ENCODE measurements around the gene CLDN7. TPM values are rescaled to one million over a fixed set of nuclear protein-coding genes. Genes with fewer than 3 reads are reported as not detected.
A peak's percentile ranks its signal among the peaks of the same experiment; 100 is the strongest.

The CLDN7 gene
- total and polyA plus RNA-seq, 4 experiments from 2014 or later = 0.39 to 3.1 (median 1.0) TPM

DNA sequence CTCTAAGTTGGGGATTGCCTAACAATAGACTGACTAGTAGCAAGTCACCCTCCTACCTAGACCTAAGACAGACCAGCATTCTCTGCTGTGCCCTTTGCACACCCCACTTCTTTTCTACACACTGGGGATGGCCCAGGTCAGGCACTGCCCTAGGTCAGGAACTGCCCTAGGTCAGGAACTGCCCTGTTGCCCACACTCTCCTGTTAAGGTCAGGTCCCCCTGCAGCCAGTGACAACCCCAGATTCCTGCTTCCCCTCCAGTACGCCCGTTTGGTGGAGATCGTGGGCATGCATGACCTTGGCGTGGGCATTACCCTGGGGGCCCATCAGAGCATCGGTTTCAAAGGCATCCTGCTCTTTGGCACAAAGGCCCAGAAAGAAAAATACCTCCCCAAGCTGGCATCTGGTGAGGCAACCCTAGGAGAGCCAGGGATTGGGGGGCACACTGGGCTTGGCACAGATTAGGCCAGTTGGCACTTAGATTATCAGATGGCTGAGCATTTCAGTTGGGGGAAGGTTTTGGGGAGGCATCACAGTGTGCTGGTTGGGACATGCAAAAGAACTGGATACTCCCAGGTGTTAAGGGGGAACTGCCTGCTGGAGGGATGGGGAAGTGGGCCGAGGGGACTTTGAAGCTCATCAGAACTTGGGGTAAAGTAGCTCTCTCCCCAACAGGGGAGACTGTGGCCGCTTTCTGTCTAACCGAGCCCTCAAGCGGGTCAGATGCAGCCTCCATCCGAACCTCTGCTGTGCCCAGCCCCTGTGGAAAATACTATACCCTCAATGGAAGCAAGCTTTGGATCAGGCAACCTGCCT is 40.8 kb downstream of the CLDN7 start:
- H3K27ac Mint-ChIP-seq = peak overlapping the region; percentile 93 to 98 (median 94)
- CTCF ChIA-PET (ENCODE audit: partially characterized antibody) = interaction anchor here (0.6 to 5.9 kb wide), 13 partner anchors 11 to 176 kb away, joined by 3 to 79 read pairs (median 6); partner anchors contain the start of genes ACAP1, DVL2, GABARAP and PHF23
- no peaks in the 10 kb centered on the region for H3K9me3 Mint-ChIP-seq
- H3K36me3 ChIP-seq (ENCODE audit: insufficient read depth, low read length) = peaks cover 26% of the 10 kb centered on the region
- peak in 1 of 5 donors; percentile 28 for DNase-seq
- no peaks in the 10 kb centered on the region for H3K27me3 Mint-ChIP-seq
- no peaks in the 10 kb centered on the region for H3K9me3 ChIP-seq (ENCODE audit: control insufficient read depth in 1 of 2, low read length in 2 of 2)
- intact Hi-C loops (cut with micrococcal nuclease) = loop anchor here (1.0 to 2.0 kb wide), 2 partner anchors 59 to 75 kb away; partner anchors contain the start of gene SLC2A4
- peak overlapping the region; percentile 80 for H3K27ac ChIP-seq (ENCODE audit: low read depth, low read length)
- H3K4me3 ChIP-seq (ENCODE audit: low read length in 2 of 2) = no peak overlapping the region
- peak overlapping the region in 7 of 8 donors; percentile 11 to 98 (median 92) for H3K4me3 Mint-ChIP-seq
- H3K36me3 Mint-ChIP-seq = peaks cover 6 to 42% of the 10 kb centered on the region in 2 donors
- H3K4me1 Mint-ChIP-seq = peaks cover 20 to 48% (median 33%) of the 10 kb centered on the region in 4 donors
- H3K4me1 ChIP-seq (ENCODE audit: insufficient read depth, low read length) = peaks cover 40% of the 10 kb centered on the region
- H3K27me3 ChIP-seq (ENCODE audit: insufficient read depth, low read length) = no peaks in the 10 kb centered on the region
- POLR2A ChIA-PET (ENCODE audit: partially characterized antibody) = interaction anchor here (0.7 to 15.3 kb wide), 13 partner anchors 14 to 173 kb away, joined by 3 to 435 read pairs (median 5); partner anchors contain the start of genes ACAP1, DVL2, GABARAP and GPS2

DNA sequence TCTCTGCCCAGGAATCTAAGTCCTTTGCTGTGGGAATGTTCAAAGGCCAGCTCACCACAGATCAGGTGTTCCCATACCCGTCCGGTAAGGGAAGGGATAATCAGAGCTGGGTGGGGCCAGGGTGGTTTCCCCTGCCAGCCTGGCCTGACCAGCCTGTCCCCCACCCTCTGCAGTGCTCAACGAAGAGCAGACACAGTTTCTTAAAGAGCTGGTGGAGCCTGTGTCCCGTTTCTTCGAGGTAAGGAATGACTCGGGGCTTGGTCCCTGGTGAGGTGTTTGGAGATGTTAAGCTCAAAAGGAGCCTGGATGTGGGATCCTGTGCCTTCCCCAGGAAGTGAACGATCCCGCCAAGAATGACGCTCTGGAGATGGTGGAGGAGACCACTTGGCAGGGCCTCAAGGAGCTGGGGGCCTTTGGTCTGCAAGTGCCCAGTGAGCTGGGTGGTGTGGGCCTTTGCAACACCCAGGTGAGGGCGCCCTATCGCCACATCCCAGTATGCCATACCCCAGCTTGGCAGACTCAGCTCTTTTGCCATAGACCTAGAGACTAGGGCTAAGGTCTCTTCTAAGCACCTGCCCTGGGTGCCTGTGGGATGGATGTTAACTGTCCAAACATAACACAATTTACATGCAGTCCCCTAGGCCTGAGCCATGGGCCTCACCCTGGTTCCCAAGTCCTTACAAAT is 41.5 kb downstream of the CLDN7 start:
- H3K27me3 ChIP-seq (ENCODE audit: insufficient read depth, low read length) = no peaks in the 10 kb centered on the region
- CTCF ChIA-PET (ENCODE audit: partially characterized antibody) = interaction anchor here (0.6 to 5.9 kb wide), 14 partner anchors 12 to 175 kb away, joined by 3 to 79 read pairs (median 5); partner anchors contain the start of genes ACAP1, DVL2, GABARAP and PHF23
- POLR2A ChIA-PET (ENCODE audit: partially characterized antibody) = interaction anchor here (0.7 to 15.3 kb wide), 17 partner anchors 15 to 259 kb away, joined by 3 to 435 read pairs (median 5); partner anchors contain the start of genes ACAP1, DVL2, GABARAP and GPS2
- intact Hi-C loops (cut with micrococcal nuclease) = loop anchor here (1.0 to 2.0 kb wide), 2 partner anchors 60 to 76 kb away; partner anchors contain the start of gene SLC2A4
- peak overlapping the region; percentile 54 to 89 for H3K4me3 ChIP-seq (ENCODE audit: low read length in 2 of 2)
- Mint-ChIP-seq H3K9me3 (no peaks in the 10 kb centered on the region), H3K27me3 (no peaks in the 10 kb centered on the region), H3K4me1 (peaks cover 25 to 55% (median 39%) of the 10 kb centered on the region in 4 donors), H3K36me3 (peaks cover 6 to 38% of the 10 kb centered on the region in 2 donors), H3K4me3 (peak overlapping the region; percentile 87 to 98 (median 92)), H3K27ac (peak overlapping the region; percentile 93 to 98 (median 94))
- H3K9me3 ChIP-seq (ENCODE audit: control insufficient read depth in 1 of 2, low read length in 2 of 2) = no peaks in the 10 kb centered on the region
- DNase-seq = peak; percentile 51 to 69 (median 57)
- H3K36me3 ChIP-seq (ENCODE audit: insufficient read depth, low read length) = peaks cover 23% of the 10 kb centered on the region
- H3K27ac ChIP-seq (ENCODE audit: low read depth, low read length) = peak overlapping the region; percentile 80
- peaks cover 48% of the 10 kb centered on the region for H3K4me1 ChIP-seq (ENCODE audit: insufficient read depth, low read length)

DNA sequence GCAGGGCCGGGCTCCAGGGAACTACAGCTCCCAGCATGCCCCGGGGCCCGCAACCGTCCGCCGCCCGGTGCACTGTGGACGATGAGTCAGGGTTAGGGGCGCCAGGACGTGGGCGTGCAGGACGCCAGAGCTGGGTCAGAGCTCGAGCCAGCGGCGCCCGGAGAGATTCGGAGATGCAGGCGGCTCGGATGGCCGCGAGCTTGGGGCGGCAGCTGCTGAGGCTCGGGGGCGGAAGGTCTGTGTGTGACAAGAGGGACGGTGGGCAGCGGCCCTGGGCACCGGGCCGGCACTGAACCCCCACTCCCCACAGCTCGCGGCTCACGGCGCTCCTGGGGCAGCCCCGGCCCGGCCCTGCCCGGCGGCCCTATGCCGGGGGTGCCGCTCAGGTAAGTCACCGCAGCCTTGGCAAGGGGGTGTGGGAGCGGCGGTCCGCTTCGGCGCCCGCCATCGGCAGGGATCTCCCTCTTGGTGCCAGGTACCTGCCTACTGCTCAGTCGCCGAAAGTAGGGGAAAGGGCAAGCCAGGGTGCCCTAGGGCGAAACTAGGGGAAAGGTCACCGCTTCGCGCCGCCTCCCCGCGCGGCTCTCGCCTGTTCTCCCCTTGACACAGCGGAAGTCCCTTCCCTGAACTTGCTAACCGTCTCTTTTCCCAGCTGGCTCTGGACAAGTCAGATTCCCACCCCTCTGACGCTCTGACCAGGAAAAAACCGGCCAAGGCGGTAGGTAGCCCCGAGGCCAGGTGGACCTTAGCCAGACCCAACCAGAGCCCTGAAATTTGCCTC is 42.3 kb downstream of the CLDN7 start, which contains the start of the genes ACADVL and DLG4:
Gene ACADVL (plus strand): TSS at position 127 of the 781 bp plus-strand sequence. CDS start 47 bp downstream, at position 174.
Gene DLG4 (minus strand): TSS at position 25 of the 781 bp plus-strand sequence.
- peak; percentile 54 to 77 (median 56) for DNase-seq
- Mint-ChIP-seq H3K27me3 (no peaks in the 10 kb centered on the region), H3K36me3 (peaks cover 6 to 32% of the 10 kb centered on the region in 2 donors), H3K27ac (peak within 1 kb of the TSS; percentile 94 to 99 (median 98)), H3K9me3 (no peaks in the 10 kb centered on the region), H3K4me1 (peaks cover 27 to 62% (median 41%) of the 10 kb centered on the region in 4 donors), H3K4me3 (peak within 1 kb of the TSS; percentile 87 to 98 (median 92))
- ChIA-PET CTCF (ENCODE audit: partially characterized antibody) (interaction anchor here (0.8 to 5.9 kb wide), 15 partner anchors 13 to 174 kb away, joined by 3 to 79 read pairs (median 5); partner anchors contain the start of genes ACAP1, DVL2, GABARAP and PHF23), POLR2A (ENCODE audit: partially characterized antibody) (interaction anchor here (0.5 to 15.3 kb wide), 23 partner anchors 12 to 364 kb away, joined by 3 to 435 read pairs (median 5); partner anchors contain the start of genes ACAP1, CTDNEP1, DVL2 and ELP5)
- H3K4me3 ChIP-seq (ENCODE audit: low read length in 2 of 2) = peak within 1 kb of the TSS; percentile 54 to 89
- no peaks in the 10 kb centered on the region for H3K27me3 ChIP-seq (ENCODE audit: insufficient read depth, low read length)
- peaks cover 23% of the 10 kb centered on the region for H3K36me3 ChIP-seq (ENCODE audit: insufficient read depth, low read length)
- peaks cover 54% of the 10 kb centered on the region for H3K4me1 ChIP-seq (ENCODE audit: insufficient read depth, low read length)
- H3K9me3 ChIP-seq (ENCODE audit: control insufficient read depth in 1 of 2, low read length in 2 of 2) = no peaks in the 10 kb centered on the region
- intact Hi-C loops (cut with micrococcal nuclease) = loop anchor here (1.0 to 2.0 kb wide), 2 partner anchors 14 to 61 kb away; partner anchors contain the start of genes DVL2 and SLC2A4
- H3K27ac ChIP-seq (ENCODE audit: low read depth, low read length) = peak within 1 kb of the TSS; percentile 80

- H3K4me3 Mint-ChIP-seq = peak overlapping the region; percentile 81 to 98 (median 90)
- ChIA-PET CTCF (ENCODE audit: partially characterized antibody) (interaction anchor here (0.8 to 5.9 kb wide), 7 partner anchors 13 to 173 kb away, joined by 3 to 79 read pairs (median 5); partner anchors contain the start of genes DVL2 and GABARAP), POLR2A (ENCODE audit: partially characterized antibody) (interaction anchor here (0.5 to 15.3 kb wide), 16 partner anchors 12 to 364 kb away, joined by 3 to 435 read pairs (median 8); partner anchors contain the start of genes ACAP1, CTDNEP1, DVL2 and ELP5)
- DNase-seq = peak in 1 of 5 donors; percentile 11
- Histone ChIP-seq H3K4me3 (ENCODE audit: low read length in 2 of 2) (peak overlapping the region; percentile 54 to 89), H3K4me1 (ENCODE audit: insufficient read depth, low read length) (peaks cover 59% of the 10 kb centered on the region), H3K27me3 (ENCODE audit: insufficient read depth, low read length) (no peaks in the 10 kb centered on the region), H3K36me3 (ENCODE audit: insufficient read depth, low read length) (peaks cover 23% of the 10 kb centered on the region), H3K27ac (ENCODE audit: low read depth, low read length) (peak overlapping the region; percentile 80), H3K9me3 (ENCODE audit: control insufficient read depth in 1 of 2, low read length in 2 of 2) (no peaks in the 10 kb centered on the region)
- peaks cover 0 to 3% (median 0%) of the 10 kb centered on the region in 8 donors for H3K9me3 Mint-ChIP-seq
- H3K27ac Mint-ChIP-seq = peak overlapping the region; percentile 94 to 99 (median 98)
- intact Hi-C loops (cut with micrococcal nuclease) = loop anchor here (1.0 kb wide), 1 partner anchor 15 kb away; the partner anchor contains the start of gene DVL2
- peaks cover 28 to 69% (median 46%) of the 10 kb centered on the region in 4 donors for H3K4me1 Mint-ChIP-seq
- H3K36me3 Mint-ChIP-seq = peaks cover 6 to 31% of the 10 kb centered on the region in 2 donors
- peaks cover 0 to 3% of the 10 kb centered on the region in 2 donors for H3K27me3 Mint-ChIP-seq
These were observed 43.0 kb downstream of the CLDN7 start for GRCh38 chr17:7219229-7219811.

- peaks cover 18% of the 10 kb centered on the region for H3K36me3 ChIP-seq (ENCODE audit: insufficient read depth, low read length)
- peak in 1 of 5 donors; percentile 11 for DNase-seq
- peak overlapping the region; percentile 80 for H3K27ac ChIP-seq (ENCODE audit: low read depth, low read length)
- no peaks in the 10 kb centered on the region for H3K27me3 ChIP-seq (ENCODE audit: insufficient read depth, low read length)
- ChIA-PET CTCF (ENCODE audit: partially characterized antibody) (interaction anchor here (1.3 to 5.9 kb wide), 4 partner anchors 14 to 171 kb away, joined by 3 to 79 read pairs (median 26); partner anchors contain the start of genes DVL2 and GABARAP), POLR2A (ENCODE audit: partially characterized antibody) (interaction anchor here (1.1 to 15.3 kb wide), 9 partner anchors 11 to 365 kb away, joined by 3 to 435 read pairs (median 9); partner anchors contain the start of genes ACAP1, CTDNEP1, DVL2 and ELP5)
- Mint-ChIP-seq H3K4me3 (peak overlapping the region in 7 of 8 donors; percentile 45 to 98 (median 90)), H3K27me3 (peaks cover 0 to 3% of the 10 kb centered on the region in 2 donors), H3K9me3 (peaks cover 0 to 3% (median 0%) of the 10 kb centered on the region in 8 donors), H3K27ac (peak overlapping the region in 5 of 7 donors; percentile 61 to 99 (median 98)), H3K4me1 (peaks cover 34 to 75% (median 50%) of the 10 kb centered on the region in 4 donors), H3K36me3 (peaks cover 3 to 26% of the 10 kb centered on the region in 2 donors)
- H3K4me3 ChIP-seq (ENCODE audit: low read length in 2 of 2) = no peak overlapping the region
- H3K4me1 ChIP-seq (ENCODE audit: insufficient read depth, low read length) = peaks cover 62% of the 10 kb centered on the region
- intact Hi-C loops (cut with micrococcal nuclease) = loop anchor here (1.0 kb wide), 1 partner anchor 16 kb away; the partner anchor contains the start of gene DVL2
- H3K9me3 ChIP-seq (ENCODE audit: control insufficient read depth in 1 of 2, low read length in 2 of 2) = no peaks in the 10 kb centered on the region
These were observed 43.5 kb downstream of the CLDN7 start for GRCh38 chr17:7218758-7219157.
